BLaER1 (cell line): Measurements from ENCODE around the gene PTPRK.

Source experiments
- H3K27ac ChIP-seq: shearing (Covaris generic); formaldehyde crosslinking; 2 replicates; pipeline ENCODE4 v1.8.1; 2022
- H3K27me3 ChIP-seq: shearing (Covaris generic); formaldehyde crosslinking; 2 replicates; pipeline ENCODE4 v1.8.1; 2022
- H3K36me3 ChIP-seq: shearing (Covaris generic); formaldehyde crosslinking; 2 replicates; pipeline ENCODE4 v1.8.1; 2022
- H3K4me1 ChIP-seq: shearing (Covaris generic); formaldehyde crosslinking; 2 replicates; pipeline ENCODE4 v1.8.1; 2022
- H3K4me2 ChIP-seq: shearing (Covaris generic); formaldehyde crosslinking; 2 replicates; pipeline ENCODE4 v1.8.1; 2022
- H3K4me3 ChIP-seq: shearing (Covaris generic); formaldehyde crosslinking; 2 replicates; pipeline ENCODE4 v1.8.1; 2022
- H3K9ac ChIP-seq: shearing (Covaris generic); formaldehyde crosslinking; 2 replicates; pipeline ENCODE4 v1.8.1; 2022
- H3K9me3 ChIP-seq: shearing (Covaris generic); formaldehyde crosslinking; 2 replicates; pipeline ENCODE4 v1.8.1; 2022
- H4K20me1 ChIP-seq: shearing (Covaris generic); formaldehyde crosslinking; 2 replicates; pipeline ENCODE4 v1.8.1; 2022
- Cebpa-rat ChIP-seq: shearing (Covaris generic); IDR thresholded peaks from 2 replicates; pipeline ENCODE4 v1.8.1; 2022

The PTPRK gene

GRCh38 chr6:127956956-127957355, 563.4 kb downstream of the PTPRK start:
- Histone ChIP-seq H3K27me3 (no peaks in the 10 kb centered on the region), H3K9me3 (no peaks in the 10 kb centered on the region), H3K36me3 (no peaks in the 10 kb centered on the region), H4K20me1 (no peaks in the 10 kb centered on the region), H3K4me1 (no peaks in the 10 kb centered on the region), H3K27ac (no peak overlapping the region), H3K9ac (no peak overlapping the region), H3K4me2 (no peak overlapping the region), H3K4me3 (no peak overlapping the region)
- TF ChIP-seq Cebpa-rat: no peak

- Histone ChIP-seq H4K20me1 (no peaks in the 10 kb centered on the region), H3K4me3 (no peak overlapping the region), H3K4me1 (peaks cover 3% of the 10 kb centered on the region; the same call in 1 of the 2 replicates), H3K36me3 (no peaks in the 10 kb centered on the region), H3K27me3 (no peaks in the 10 kb centered on the region), H3K27ac (no peak overlapping the region), H3K9ac (no peak overlapping the region), H3K9me3 (no peaks in the 10 kb centered on the region), H3K4me2 (no peak overlapping the region)
- TF ChIP-seq Cebpa-rat: no peak
Observed at GRCh38 chr6:127956260-127956888, 564.0 kb downstream of the PTPRK start.

GRCh38 chr6:127954082-127954481, 566.3 kb downstream of the PTPRK start:
- TF ChIP-seq Cebpa-rat: no peak
- peaks cover 14% of the 10 kb centered on the region for H3K4me1 ChIP-seq
- no peak overlapping the region for H3K4me3 ChIP-seq

GRCh38 chr6:127952831-127953230, 567.6 kb downstream of the PTPRK start:
- Histone ChIP-seq H4K20me1 (no peaks in the 10 kb centered on the region), H3K4me2 (no peak overlapping the region), H3K9ac (no peak overlapping the region), H3K27me3 (no peaks in the 10 kb centered on the region), H3K27ac (no peak overlapping the region), H3K36me3 (no peaks in the 10 kb centered on the region), H3K4me1 (peaks cover 14% of the 10 kb centered on the region), H3K9me3 (no peaks in the 10 kb centered on the region), H3K4me3 (no peak overlapping the region)
- TF ChIP-seq Cebpa-rat: no peak

More at GRCh38 chr6:127954082-127954481, 566.3 kb downstream of the PTPRK start:
- Histone ChIP-seq H3K9ac (no peak overlapping the region), H3K27me3 (no peaks in the 10 kb centered on the region), H3K4me2 (no peak overlapping the region), H3K9me3 (no peaks in the 10 kb centered on the region), H3K36me3 (no peaks in the 10 kb centered on the region), H3K27ac (no peak overlapping the region), H4K20me1 (no peaks in the 10 kb centered on the region)

- no peak overlapping the region for H3K27ac ChIP-seq
- no peaks in the 10 kb centered on the region for H4K20me1 ChIP-seq
- no peak overlapping the region for H3K4me2 ChIP-seq
- no peaks in the 10 kb centered on the region for H3K9me3 ChIP-seq
- no peaks in the 10 kb centered on the region for H3K36me3 ChIP-seq
- no peak overlapping the region for H3K4me3 ChIP-seq
- peaks cover 14% of the 10 kb centered on the region for H3K4me1 ChIP-seq
- H3K27me3 ChIP-seq: no peaks in the 10 kb centered on the region
- TF ChIP-seq Cebpa-rat: no peak
- H3K9ac ChIP-seq: no peak overlapping the region
Observed at GRCh38 chr6:127952176-127952575, 568.2 kb downstream of the PTPRK start.

- H3K27me3 ChIP-seq: no peaks in the 10 kb centered on the region
- H3K4me2 ChIP-seq: peak overlapping the region; percentile 11
- H3K9ac ChIP-seq: no peak overlapping the region
- H3K27ac ChIP-seq: no peak overlapping the region; the same call in 1 of the 2 replicates
- peaks cover 14% of the 10 kb centered on the region for H3K4me1 ChIP-seq
- H3K4me3 ChIP-seq: no peak overlapping the region
- no peaks in the 10 kb centered on the region for H3K9me3 ChIP-seq
- TF ChIP-seq Cebpa-rat: no peak
- no peaks in the 10 kb centered on the region for H4K20me1 ChIP-seq
- H3K36me3 ChIP-seq: no peaks in the 10 kb centered on the region
Observed at GRCh38 chr6:127951172-127951917, 569.1 kb downstream of the PTPRK start.

- no peaks in the 10 kb centered on the region for H4K20me1 ChIP-seq
- TF ChIP-seq Cebpa-rat: no peak
- peaks cover 14% of the 10 kb centered on the region for H3K4me1 ChIP-seq
- no peak overlapping the region for H3K4me3 ChIP-seq
- H3K9ac ChIP-seq: no peak overlapping the region
- H3K27me3 ChIP-seq: no peaks in the 10 kb centered on the region
- H3K9me3 ChIP-seq: no peaks in the 10 kb centered on the region
- H3K36me3 ChIP-seq: no peaks in the 10 kb centered on the region
- peak overlapping the region; percentile 11; the same call in 1 of the 2 replicates for H3K4me2 ChIP-seq
- H3K27ac ChIP-seq: no peak overlapping the region
Observed at GRCh38 chr6:127950566-127951145, 569.7 kb downstream of the PTPRK start.

- H4K20me1 ChIP-seq: no peaks in the 10 kb centered on the region
- H3K36me3 ChIP-seq: no peaks in the 10 kb centered on the region
- H3K4me1 ChIP-seq: peaks cover 14% of the 10 kb centered on the region
- H3K27me3 ChIP-seq: no peaks in the 10 kb centered on the region
- no peak overlapping the region for H3K4me3 ChIP-seq
- no peak for TF ChIP-seq Cebpa-rat
- no peak overlapping the region for H3K9ac ChIP-seq
- no peak overlapping the region for H3K27ac ChIP-seq
- no peaks in the 10 kb centered on the region for H3K9me3 ChIP-seq
- no peak overlapping the region for H3K4me2 ChIP-seq
Observed at GRCh38 chr6:127949251-127949650, 571.1 kb downstream of the PTPRK start.

- no peak overlapping the region for H3K9ac ChIP-seq
- H3K4me3 ChIP-seq: no peak overlapping the region
- no peak for TF ChIP-seq Cebpa-rat
- no peaks in the 10 kb centered on the region for H4K20me1 ChIP-seq
- no peak overlapping the region for H3K27ac ChIP-seq
- no peaks in the 10 kb centered on the region for H3K36me3 ChIP-seq
- no peaks in the 10 kb centered on the region for H3K27me3 ChIP-seq
- no peaks in the 10 kb centered on the region for H3K9me3 ChIP-seq
- H3K4me1 ChIP-seq: peaks cover 11% of the 10 kb centered on the region
- H3K4me2 ChIP-seq: no peak overlapping the region
Observed at GRCh38 chr6:127946388-127946787, 574.0 kb downstream of the PTPRK start.

GRCh38 chr6:127945434-127946097, 574.8 kb downstream of the PTPRK start:
- Histone ChIP-seq H3K4me1 (peaks cover 3% of the 10 kb centered on the region), H3K9ac (no peak overlapping the region), H3K9me3 (no peaks in the 10 kb centered on the region), H3K4me3 (no peak overlapping the region), H3K4me2 (no peak overlapping the region), H4K20me1 (no peaks in the 10 kb centered on the region), H3K36me3 (no peaks in the 10 kb centered on the region), H3K27ac (no peak overlapping the region), H3K27me3 (no peaks in the 10 kb centered on the region)
- TF ChIP-seq Cebpa-rat: no peak
